ENCODE data around the gene TMEM184B.
A peak's percentile ranks its signal among the peaks of the same experiment; 100 is the strongest.

Gene TMEM184B

DNA sequence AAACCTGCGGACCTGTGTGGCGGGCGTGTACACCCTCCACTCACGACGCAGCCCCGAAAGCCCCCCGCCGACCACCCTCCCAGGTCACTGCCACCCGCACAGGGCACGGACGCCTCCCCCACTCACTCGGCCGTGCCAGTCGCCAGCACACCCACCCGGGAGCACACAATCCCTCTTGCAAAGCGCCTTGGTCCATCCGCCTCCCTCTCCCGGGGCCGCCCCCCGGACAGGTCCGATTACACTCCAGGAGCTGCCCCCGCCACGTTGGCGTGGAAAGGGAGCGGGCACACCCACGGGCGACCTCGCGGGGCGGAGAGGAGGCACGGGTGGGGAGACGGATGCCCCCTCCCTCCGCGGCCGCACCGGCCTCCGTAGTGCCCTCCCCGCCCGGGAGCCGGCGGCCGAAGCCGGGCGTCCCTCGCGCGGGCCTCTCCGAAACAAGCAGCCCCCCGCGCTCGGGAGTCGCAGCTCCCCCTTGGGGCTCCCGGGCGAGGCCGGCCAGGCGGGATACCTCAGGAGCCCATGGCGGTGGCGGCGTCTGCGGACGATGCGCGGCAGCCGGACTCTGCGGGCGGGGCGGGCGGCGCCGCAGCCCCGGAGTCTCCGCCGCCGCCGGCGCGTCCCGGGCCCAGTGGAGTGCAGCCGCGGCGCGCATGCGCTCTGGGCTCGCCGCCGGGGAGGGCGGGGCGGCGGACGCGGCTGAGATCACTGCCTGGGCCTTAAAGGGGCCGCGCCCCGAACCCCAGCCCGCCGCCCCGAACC, at the start of gene TMEM184B:
TMEM184B (minus strand) TSS at position 638 of the 762 bp plus-strand sequence. CDS start 25,049 bp downstream, outside the sequence.
- peak; percentile 92 for DNase-seq

DNA sequence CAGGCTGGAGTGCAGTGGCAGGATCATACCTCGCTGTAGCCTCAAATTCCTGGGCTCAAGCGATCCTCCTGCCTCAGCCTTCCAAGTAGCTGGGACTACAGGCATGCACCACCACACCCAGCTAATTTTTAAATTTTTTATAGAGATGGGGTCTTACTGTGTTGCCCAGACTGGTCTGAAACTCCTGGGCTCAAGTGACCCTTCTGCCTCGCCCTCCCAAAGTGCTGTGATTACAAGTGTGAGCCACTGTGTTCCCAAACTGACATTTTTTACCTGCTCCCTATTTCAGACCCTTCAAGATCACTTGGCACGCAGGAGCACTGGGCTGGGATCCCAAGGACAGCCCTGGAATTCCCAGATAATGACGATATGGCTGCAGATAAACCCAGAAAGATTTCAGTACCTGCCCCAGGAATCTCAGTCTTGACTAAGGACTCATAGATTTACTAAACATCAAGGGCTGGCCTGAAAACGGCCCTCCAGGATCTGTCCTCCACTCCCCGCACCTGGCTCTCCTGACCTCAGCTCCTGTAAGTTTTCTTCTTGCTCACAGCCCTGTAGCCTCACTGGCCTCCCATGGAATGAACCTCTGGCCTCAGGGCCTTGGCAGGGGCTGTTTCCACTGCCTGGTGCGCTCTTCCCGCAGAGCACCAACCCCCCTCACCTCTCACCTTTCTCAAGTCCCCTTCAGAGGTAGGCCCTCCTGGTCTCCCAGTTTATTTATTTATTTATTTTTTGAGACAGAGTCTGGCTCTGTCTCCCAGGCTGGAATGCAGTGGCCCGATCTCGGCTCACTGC, 48.0 kb upstream of the TMEM184B start:
- DNase-seq, result no peak

DNA sequence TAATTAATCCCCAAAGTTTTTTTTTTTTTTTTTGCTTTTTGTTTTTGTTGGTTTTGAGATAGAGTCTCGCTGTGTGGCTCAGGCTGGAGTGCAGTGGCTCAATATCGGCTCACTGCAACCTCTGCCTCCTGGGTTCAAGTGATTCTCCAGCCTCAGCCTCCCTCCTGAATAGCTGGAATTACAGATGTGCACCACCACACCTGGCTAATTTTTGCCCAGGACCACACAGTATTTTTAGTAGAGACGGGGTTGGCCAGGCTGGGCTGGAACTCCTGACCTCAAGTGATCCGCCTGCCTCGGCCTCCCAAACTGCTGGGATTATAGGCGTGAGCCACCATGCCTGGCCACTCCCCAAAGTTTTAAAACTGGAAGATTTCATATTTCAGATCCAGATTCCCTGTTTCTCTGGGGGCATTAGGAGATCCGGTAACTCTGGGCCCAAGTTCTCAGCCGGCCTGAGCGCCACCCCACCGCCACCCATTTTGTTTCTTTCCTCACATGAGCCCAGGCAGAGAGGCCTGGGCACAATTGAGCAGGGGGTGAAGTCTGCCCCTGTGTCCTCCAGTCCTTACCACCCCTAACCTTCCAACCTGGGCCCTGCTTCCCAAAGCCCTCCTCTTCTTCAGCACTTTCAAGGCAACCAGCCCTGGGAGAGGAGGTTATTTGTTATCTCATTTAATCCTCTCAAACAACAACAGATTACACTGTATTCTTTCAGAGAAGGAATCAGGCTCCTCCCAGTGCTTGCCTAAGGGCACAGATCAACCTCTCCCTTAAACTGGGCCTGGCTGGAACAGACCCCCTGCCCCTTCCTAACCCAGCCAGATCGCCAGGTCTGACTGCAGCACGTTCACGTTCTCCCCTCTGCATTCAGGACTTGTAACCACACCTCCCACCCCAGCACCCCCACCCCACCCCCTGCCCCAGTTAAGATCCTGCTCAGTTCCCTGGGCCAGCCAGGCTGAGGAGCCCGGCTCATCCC, 46.3 kb upstream of the TMEM184B start:
- no peak for DNase-seq

DNA sequence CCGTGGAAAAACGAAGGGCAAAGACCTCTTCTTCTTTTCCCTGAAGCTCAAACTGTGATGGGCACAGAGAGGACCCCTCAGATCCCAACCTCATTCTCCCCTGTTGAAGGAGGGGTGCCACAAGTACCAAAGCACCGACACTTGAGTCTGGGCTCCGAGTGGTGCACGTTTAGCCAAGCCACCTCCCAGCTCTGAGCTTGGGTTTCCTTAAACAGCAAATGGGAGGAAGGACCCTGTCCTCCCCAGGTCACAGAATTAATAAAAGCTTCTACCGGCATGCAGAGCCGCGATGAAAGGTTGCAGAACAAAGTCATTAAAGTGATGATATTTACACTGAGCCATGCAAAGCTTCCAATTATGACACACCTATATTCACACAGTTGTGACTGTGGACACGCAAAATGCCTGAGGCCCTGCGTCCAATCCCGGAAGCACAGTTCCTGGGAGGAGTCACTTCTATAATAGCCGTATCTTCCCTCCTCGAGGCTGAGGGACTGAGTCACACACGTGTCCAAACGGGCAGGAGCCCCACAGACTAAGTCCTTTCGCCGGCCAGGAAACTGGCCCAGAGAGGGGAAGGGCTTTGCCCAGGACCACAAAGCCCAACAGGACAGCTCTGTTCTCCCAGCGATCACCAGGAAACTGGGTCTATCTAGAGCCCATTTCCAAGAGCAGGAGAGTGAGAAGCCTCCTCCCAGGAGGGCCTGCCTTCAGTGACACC, 45.3 kb upstream of the TMEM184B start:
- no peak for DNase-seq

DNA sequence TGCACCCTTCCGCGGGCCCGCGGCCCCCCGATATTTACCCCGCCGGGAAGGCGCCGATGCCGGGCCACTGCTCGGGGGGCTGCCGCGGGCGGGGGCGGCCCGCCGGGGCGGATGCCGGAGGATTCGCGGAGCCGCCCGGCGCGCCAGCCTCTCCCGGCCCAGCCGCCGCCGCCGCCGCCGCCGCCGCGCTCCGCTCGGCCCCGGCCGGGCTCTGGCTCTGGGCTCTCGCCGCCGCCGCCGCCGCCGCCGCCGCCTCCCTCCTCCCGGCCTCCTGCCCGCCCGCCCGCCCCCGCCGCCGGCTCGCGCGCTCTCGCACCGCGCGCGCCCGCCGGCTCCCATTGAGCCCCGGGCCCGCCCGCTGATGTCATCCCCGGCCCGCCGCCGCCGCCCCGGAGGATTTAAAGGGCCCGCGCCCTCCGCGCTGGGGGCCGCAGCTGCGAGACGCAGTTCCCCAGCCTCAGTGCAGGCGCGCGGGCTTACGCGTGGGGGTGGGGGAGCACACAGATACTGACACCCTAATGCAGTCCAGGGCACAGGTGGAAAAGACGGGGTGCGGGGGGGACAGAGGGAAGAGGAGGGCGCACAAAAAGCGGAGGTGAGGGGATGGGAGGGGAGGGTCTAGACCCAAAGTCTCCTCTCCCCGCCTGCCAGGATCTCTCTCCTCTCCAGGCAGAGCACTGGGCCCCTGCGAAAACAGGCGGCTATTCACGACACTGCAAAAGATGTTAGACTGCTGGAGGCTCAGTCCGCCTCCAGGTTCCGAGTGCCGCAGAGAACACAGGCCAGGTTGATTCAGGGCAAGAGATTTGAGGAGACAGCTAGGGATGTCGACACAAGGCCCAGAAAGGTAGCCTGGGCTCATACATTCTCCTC, 44.5 kb upstream of the TMEM184B start, which contains the start of gene CSNK1E:
CSNK1E (minus strand) TSS at position 312 of the 873 bp plus-strand sequence. CDS start 3,276 bp downstream, outside the sequence.
- peak; percentile 86 for DNase-seq

DNA sequence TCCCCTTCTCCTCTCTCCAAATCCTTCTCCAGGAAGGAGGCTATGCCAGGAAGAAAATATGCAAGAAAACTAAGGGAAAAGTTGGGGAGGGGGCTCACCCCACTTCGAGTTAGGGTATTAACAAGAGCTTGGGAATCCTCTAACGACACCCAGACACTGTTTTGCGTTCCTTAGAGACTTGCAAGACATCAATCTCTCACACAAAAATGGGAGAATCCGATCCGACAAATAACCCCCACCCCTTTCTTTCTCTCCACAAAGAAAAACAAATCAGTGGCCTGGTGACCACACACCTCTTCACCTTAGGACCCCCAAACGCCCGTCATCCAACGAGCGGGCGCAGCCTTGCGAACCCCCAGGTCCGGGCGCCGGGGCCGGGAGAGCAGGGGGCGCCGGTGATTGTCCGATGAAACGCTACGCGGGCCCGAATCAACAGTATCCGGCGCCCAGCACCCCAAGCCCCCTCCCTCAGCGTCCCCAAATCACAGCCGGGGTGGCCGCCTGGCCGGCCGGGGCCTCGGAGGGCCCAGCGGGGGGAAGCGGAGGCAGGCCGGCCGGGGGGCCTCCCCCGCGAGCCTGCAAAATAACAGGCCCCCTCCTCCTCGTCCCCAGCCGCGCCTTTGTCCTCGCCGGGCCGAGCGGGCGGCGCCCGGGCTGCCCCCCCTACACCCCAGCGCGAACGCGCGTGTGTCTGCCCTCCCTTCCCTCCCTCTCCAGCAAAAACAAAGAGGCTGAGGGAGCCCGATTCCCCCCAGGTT, 43.7 kb upstream of the TMEM184B start:
- DNase-seq, result peak; percentile 84

DNA sequence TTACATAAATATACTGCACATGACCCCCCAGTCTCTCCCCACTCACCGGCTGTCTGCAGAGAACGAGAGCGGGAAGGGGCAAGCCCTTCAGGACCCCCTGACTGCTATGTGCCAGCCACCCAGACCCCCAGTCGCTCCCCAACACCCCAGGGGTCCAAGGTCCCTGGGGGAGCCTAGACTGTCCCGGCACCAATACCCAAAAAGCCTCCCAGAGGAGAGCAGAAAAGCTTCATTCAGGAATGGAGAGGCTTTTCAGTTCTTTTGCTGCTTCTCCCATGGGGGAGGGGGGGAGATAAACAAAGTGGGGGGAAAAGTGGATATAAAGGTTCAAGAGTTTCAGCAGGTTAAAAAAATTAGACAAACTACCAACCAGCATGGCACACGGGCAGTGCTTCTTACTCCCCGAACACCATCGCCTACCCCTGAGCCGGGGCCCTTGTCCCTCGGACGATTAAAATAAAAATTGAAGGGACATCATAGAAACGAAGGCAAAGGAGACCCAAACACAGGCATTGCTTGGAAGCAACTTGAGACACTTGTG, 43.1 kb upstream of the TMEM184B start:
- DNase-seq, result no peak

DNA sequence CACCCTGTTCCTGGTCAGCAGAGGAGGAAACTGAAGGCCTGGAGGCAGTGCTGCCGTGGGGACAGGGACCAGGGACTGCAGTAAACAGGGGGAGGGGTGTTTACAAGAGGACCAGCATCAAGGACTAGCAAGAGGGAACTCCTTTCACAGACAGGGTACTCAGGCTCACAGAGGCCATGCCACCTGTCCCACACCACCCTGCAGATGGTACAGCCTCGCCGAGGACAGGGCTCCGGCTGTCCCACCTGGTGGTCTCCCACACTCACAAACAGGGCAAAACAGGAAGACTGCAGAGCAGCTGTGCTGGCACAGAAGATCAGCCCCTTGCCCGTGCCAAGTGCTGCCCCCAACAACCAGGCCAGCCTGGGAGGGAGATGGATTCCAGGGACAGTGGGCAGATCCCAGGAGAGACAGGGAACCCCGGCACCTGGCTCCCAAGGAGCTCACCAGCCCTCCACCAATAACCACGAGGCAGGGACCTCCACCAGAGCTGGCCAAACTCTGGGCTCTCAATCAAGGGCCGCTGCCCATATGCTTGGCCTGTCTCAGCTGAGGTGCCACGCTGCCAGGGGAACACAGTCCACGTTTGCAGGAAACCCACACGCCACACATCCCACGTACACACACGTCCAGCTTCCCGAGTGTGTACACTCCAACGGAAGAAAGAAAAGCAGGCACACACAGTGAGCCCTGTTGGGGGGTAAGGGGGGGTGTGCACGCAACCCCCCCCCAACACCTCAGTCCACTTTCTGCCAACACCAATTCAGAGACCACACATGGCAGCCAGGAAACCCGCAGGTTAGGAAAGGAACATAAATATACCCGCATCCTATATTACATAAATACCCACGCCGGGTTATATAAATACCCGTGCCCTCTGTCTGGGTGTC, 42.4 kb upstream of the TMEM184B start:
- DNase-seq, result no peak

DNA sequence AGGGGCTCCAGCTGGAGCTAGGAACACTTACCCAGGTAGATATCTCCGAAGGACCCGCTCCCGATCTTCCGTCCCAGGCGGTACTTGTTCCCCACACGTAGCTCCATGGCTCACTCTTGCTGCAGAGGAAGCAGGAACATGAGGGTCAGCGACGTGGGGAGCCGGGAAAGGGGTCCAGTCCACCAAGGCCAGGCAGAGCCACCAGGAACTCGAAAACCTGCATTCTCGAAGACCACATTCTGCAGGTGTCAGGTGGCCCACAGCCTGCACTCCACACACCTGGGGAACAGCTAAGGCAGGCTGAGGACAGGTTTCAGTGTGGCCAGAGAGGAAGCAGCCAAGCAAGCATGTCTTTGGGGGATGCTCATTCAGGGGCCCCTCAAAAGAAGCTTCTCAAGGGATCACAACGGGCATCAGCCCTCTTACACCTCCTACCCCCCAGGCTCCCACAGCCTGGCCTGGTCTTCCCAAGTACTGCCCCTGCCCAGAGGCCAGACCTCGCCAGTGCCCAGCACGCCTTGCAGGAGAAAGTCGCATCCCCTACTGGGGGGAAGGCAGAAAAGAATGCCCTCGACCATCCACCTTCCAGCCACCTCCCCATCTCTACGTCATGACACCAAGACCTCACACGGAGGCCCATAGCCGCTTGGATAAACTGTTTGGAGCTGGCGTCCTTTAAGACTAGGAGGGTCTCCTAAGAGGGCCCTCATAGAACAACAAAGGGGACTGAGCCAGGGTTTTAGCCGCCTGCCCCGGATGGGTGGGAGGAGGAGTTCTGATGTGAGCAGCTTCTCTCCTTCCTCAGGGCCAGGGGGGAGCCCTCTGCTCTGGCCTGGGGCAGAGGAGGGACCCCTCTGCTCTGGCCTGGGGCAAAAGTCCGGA, 41.5 kb upstream of the TMEM184B start:
- DNase-seq, result no peak

DNA sequence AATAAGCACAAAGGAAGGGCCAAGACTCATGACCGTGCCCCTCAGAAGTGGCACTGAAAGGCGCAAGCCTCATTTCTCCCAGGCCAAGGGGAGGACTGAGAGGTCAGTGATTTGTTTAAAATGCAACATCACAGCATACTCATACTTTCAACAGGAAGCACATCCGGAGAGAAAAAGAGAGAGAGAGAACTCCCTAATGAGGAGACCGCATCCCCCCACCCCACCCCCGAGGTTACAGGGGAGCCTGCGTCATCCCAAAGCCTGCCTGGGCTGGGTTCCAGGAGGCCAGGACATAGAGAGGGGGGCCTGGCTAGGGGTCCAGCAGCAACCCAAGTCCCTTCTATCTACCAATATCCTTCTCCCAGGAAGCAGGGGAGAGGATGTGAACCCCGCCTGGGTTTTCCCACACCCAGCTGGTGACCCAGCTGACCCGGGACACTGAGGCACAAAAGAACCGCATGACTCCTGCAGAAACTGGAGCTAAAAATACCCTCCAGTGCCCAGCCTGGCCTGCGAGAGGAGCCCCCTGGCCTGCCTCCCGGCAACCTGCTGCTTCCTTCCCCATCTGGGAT, 40.7 kb upstream of the TMEM184B start:
- DNase-seq, result no peak

DNA sequence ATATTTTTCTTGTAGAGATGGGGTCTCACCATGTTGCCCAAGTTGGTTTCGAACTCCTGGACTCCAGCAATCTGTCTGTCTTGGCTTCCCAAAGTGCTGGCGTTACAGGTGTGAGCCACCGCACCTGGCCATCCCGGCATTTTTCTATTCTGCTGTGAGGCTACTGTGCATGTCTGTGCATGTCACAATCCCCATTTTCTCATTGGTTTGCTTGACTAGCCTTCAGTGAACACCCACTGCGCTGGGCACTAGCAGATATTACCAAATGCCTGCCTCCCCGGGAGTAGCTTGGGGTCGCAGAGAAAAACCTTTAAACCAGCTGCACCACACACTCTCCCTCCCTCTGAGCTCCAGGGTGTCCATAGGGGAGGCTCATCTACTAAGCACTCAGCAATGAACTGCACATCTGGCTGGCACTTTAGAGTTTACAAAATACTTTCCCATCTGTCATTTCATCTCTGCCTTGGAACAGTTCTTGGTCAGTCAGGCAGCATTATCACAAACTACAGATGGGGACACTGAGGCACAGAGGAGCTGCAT, 39.5 kb upstream of the TMEM184B start:
- no peak for DNase-seq

DNA sequence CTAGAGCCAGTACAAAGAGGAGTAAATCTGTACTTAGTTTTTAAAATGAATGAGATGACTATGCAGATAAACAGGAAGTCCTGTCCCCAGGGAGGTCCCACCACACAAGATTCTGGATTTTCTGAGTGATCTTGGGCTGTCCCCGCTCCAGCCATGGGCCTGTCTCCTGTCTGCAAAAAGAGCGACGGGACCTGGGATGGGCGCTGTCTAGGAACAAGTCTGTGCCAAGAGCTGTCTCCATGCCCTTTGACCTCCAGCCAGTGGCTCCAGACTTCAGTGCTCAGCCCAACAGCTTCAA, 38.5 kb upstream of the TMEM184B start:
- no peak for DNase-seq

DNA sequence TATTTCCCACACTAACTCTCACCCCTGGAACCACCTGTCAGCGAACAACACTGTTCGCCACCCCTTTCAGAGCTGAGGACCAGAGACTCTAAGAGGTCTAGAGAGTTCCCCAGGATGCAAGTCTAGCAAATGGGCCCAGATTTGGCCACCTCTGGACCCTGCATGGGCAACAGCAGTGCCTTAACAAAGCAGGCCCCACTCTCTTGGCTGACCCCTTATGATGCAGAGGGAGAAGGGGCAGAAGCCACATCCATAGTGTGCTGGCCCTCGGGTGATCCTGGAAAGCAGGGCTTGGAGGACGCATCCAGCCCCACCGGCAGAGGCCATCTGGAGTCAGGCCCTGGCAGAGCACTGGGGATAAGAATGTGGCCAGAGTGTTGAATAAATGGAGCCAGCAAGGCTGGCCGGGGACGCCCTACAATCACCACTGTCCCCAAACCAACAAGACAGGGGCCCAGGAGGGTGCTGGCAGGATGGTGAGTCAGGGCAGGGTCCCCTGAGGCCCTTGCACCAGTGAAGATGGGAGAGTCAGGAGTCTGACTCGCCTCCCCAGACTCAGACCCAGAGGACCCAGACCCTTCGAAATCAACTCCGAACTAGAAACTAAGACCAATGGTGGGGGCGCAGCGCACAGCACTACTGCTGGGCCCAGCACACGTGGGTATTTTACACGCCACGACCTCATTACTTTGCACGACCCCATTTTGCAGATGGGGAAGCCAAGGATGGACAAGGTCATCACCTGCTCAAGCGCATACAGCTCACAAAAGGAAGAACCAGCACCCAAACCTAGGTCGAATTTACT, 37.9 kb upstream of the TMEM184B start:
- no peak for DNase-seq

DNA sequence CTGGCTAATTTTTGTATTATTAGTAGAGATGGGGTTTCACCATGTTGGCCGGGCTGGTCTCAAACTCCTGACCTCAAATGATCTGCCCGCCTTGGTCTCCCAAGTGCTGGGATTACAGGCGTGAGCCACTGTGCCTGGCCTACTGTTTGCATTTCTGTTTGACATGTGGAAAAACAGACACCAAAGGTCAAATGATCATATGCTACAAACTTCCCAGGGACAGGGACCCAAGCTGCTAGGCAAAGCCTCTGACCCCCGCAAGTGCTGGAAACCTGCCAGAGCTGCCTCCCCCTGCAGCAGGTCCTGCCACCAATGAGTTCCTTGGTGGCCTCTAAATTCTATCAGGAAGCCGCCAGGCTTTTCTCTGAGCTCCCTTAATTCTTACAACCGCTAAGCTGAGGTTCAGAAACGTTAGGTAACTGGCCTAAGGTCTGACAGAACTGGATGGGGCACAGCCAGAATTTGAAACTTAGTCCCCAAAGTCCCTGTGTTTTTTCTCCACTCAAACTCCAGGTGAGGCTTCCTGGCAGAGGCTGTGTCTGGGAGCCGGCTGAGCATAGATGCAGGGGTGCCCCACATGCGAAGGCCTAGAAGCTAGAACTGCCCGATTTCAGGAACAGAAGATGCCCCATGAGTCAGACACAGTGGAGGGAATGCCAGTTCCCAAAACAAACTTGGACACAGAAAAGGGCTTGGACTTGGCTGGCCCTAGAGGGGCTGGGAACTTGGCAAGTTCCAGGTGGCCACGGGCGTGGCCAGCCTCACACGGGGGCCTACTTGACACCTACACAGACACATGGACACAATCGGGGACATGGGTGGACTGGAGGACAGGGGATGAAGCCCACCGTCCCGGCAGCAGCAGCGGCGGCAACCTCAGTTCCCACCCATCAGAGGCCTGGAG, 37.1 kb upstream of the TMEM184B start:
- no peak for DNase-seq

DNA sequence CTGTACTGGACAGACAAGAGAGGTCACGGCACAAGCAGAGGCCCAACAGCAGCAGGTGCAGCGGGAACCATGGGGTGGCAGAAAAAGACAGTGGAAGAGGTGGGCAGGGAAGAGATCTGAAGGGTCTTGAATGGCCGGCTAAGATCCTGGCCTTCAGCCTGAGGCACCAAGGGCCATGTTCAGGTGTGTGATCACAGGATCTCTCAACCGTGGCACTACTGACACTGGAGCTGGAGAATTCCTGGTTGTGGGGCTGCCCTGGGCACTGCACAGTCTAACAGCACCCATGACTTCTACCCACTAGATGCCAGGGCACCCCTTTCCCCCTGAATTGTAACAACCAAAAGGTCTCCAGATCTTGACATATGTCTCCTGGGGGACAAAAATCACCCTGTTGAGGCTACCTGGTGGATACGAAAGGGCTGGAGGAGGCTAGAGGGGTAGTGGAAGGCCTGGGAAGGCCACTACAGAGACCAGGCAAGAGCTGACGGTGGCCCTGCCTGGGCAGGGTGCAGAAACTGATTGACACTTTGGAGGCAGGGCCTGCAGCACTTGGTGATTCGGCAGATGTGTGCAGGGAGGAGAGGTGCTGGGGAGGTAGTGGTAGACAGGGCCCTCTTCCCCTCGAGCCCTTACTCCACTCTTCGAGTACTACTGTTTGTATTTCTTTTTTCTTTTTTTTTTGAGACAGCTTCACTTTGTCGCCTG, 36.1 kb upstream of the TMEM184B start:
- DNase-seq, result no peak

Data from activated CD8-positive, alpha-beta memory T cell treated with anti-CD3 and anti-CD28 coated beads for 24 hours (primary cell).